Spleen (tissue), 11 donors: Measurements from ENCODE around the gene TRABD2A. TPM values are rescaled to one million over a fixed set of nuclear protein-coding genes. Genes with fewer than 3 reads are reported as not detected.
"Not testable (repeated sequence)": the region's sequence is repeated elsewhere in the genome, so short reads cannot be mapped to it uniquely, and the experiment has no call there.

Experiments
- DNase-seq: peaks from one replicate; pipeline ENCODE4 v3.0.0-alpha.2; 2020
- H3K27ac ChIP-seq, 8 donors: fragments of 200-600 bp; sonication (generic) in 7 of 8; 1 replicate in 4 of 8; 2 replicates in 4 of 8; pipeline versions ENCODE4 v1.5.0 to v1.8.0; 2016 to 2021; ENCODE audit warnings: inconsistent platforms in 4 of 8, mild to moderate bottlenecking in 4 of 8, moderate library complexity in 1 of 8
- H3K27me3 ChIP-seq, 7 donors: fragments of 200-600 bp; sonication (generic) in 6 of 7; replicated peaks in 1 of 7; 1 replicate in 4 of 7; 2 replicates in 3 of 7; pipeline versions ENCODE4 v1.5.0 to v1.8.0; 2016 to 2021; ENCODE audit warnings: inconsistent platforms in 3 of 7, mild to moderate bottlenecking in 1 of 7
- H3K36me3 ChIP-seq, 6 donors: fragments of 200-600 bp; sonication (generic) in 5 of 6; 1 replicate in 4 of 6; 2 replicates in 2 of 6; pipeline versions ENCODE4 v1.5.0 to v1.8.0; 2016 to 2021; ENCODE audit warnings: inconsistent platforms in 2 of 6
- H3K4me1 ChIP-seq, 6 donors: fragments of 200-600 bp; sonication (generic) in 5 of 6; 1 replicate in 3 of 6; 2 replicates in 3 of 6; pipeline versions ENCODE4 v1.5.0 to v1.8.0; 2016 to 2021; ENCODE audit warnings: inconsistent platforms in 3 of 6
- H3K4me3 ChIP-seq, 8 donors: fragments of 200-600 bp; sonication (generic) in 7 of 8; 1 replicate in 4 of 8; 2 replicates in 4 of 8; pipeline versions ENCODE4 v1.5.0 to v1.8.0; 2016 to 2021; ENCODE audit warnings: inconsistent platforms in 4 of 8, mild to moderate bottlenecking in 4 of 8, moderate library complexity in 2 of 8
- H3K9me3 ChIP-seq, 8 donors: fragments of 200-600 bp; sonication (generic) in 7 of 8; 1 replicate in 4 of 8; 2 replicates in 4 of 8; pipeline versions ENCODE4 v1.5.0 to v1.8.0; 2016 to 2021; ENCODE audit warnings: inconsistent platforms in 4 of 8
- POLR2A ChIP-seq, 3 donors: fragments of 450-650 bp; IDR thresholded peaks; one replicate each; pipeline ENCODE4 v1.5.1; 2017; ENCODE audit warnings: antibody characterized with exemption in 3 of 3, mild to moderate bottlenecking in 1 of 3
- POLR2AphosphoS5 ChIP-seq, 3 donors: sonication (generic); formaldehyde crosslinking; IDR thresholded peaks; one replicate each; pipeline ENCODE4 v1.5.1; 2017; ENCODE audit warnings: antibody characterized with exemption in 3 of 3
- WGBS, 5 donors: extraction: QIAGEN DNeasy Blood & Tissue Kit in 3 of 5; methylation state at CpG; one replicate each; pipeline versions ENCODE4 v1.1.5 to v1.1.7; 2013 to 2018; 5-methylcytosine and 5-hydroxymethylcytosine counted together
- intact Hi-C: fragments of 100-400 bp; cut with DNase I; formaldehyde crosslinking; loops from one replicate; pipeline ENCODE4 v1.15.0; 2023; ENCODE audit warnings: low total_unique reads
- polyA plus RNA-seq, 3 donors: library from polyadenylated mRNA; stranded (reverse); fragments of 200-250 nt; gene quantifications; one replicate each; pipeline ENCODE4 v1.2.1, GENCODE V29; 2013
- total RNA-seq, 7 donors: library from RNA; depleted of rRNA in 3 of 7; stranded (reverse); fragments of >200 nt in 3 of 7; fragmentation: NEBNext Ultra II Directional in 4 of 7; extraction: Animal tissue kit (Norgen Biotek cat#: 25700) in 4 of 7; gene quantifications; one replicate each; pipeline versions ENCODE4 v1.1.0 to v1.2.1, GENCODE V29; 2016 to 2021
- TF ChIP-seq, protein P1 (sequence below), 11 experiments: fragments of 200-600 bp in 7 of 11; fragments of 450-650 bp in 4 of 11; sonication (generic) in 4 of 11; IDR thresholded peaks in 8 of 11; conservative IDR thresholded peaks in 3 of 11; 1 replicate in 7 of 11; 2 replicates in 4 of 11; pipeline versions ENCODE4 v1.4.0 to v1.8.0; 2016 to 2021; ENCODE audit warnings: antibody characterized with exemption in 11 of 11, inconsistent platforms in 4 of 11, mild to moderate bottlenecking in 1 of 11
- donor health status: healthy with polysubstance abuse.
- donor health status: DM: no; HTN: no; CAD: no; lungs with moderate emphysema.
- donor health status: DM: no; HTN: no; CAD: no.
- donor health status: Bipolar disorder and iron deficiency.
- donor health status: healthy.
- donor health status: DM: no; HTN: no; CAD: no.
- donor health status: DM: yes; HTN: yes; CAD: no.

Gene TRABD2A
- total and polyA plus RNA-seq, 10 donors, result 4.5 to 12.5 (median 8.3) TPM

DNA sequence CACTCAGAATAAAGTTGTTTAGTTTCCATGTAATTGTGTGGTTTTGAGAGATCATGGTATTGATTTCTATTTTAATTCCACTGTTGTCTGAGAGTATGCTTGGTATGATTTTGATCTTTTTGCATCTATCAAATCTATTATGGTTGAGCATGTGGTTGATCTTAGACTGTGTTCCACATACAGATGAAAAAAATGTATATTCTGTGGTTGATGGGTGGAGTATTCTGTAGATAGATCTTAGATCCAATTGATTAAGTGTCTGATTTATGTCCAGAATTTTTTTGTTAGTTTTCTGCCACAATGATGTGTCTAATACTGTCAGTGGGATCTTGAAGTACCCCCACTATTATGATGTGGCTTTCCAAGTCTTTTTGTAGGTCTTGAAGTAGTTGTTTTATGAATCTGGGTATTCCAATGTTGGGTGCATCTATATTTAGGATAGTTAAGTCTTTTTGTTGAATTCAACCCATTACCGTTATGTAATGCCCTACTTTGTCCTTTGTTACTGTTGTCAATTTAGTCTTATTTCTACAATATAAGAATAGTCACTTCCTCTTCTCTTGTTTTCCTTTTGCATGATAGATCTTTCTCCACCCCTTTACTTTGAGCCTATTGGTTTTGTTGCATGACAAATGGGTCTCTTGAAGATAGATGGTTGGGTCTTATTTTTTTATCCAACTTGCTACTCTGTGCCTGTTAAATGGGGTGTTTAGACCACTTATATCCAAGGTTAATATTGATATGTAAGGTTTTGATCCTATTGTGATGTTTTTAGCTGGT lies 101.8 kb downstream of the TRABD2A start:
- 64 to 85% (median 80%) methylated on average over 1 of the region's 1 CpG for WGBS, 5 donors
- DNase-seq, result no peak
- no peak overlapping the region for H3K4me3 ChIP-seq

DNA sequence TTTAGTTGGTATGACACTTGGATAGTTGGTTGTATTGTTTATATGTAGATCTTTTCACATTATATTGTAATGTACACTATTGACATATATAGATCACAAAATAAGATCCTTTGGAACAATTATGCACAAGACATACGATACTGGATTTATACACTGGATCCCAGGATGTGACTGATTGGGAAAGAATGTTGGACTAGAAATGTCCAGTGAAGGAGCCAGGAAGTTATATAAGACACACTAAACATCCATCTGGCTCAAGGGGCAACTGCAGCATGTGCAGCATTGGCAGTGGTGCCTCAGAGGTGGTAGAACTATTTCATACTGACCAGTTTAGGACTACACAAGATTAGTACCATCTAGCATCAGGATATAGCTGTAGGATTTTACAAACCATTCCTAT lies 104.9 kb downstream of the TRABD2A start:
- H3K9me3 ChIP-seq, result peaks cover 11 to 60% (median 54%) of the 10 kb centered on the region in 8 donors
- no peak overlapping the region for H3K4me3 ChIP-seq
- TF ChIP-seq POLR2AphosphoS5 (IDR thresholded peaks at IDR 0.05), result no peak
- TF ChIP-seq POLR2A (IDR thresholded peaks at IDR 0.05), result no peak
- TF ChIP-seq, protein P1, sequence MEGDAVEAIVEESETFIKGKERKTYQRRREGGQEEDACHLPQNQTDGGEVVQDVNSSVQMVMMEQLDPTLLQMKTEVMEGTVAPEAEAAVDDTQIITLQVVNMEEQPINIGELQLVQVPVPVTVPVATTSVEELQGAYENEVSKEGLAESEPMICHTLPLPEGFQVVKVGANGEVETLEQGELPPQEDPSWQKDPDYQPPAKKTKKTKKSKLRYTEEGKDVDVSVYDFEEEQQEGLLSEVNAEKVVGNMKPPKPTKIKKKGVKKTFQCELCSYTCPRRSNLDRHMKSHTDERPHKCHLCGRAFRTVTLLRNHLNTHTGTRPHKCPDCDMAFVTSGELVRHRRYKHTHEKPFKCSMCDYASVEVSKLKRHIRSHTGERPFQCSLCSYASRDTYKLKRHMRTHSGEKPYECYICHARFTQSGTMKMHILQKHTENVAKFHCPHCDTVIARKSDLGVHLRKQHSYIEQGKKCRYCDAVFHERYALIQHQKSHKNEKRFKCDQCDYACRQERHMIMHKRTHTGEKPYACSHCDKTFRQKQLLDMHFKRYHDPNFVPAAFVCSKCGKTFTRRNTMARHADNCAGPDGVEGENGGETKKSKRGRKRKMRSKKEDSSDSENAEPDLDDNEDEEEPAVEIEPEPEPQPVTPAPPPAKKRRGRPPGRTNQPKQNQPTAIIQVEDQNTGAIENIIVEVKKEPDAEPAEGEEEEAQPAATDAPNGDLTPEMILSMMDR (IDR thresholded peaks at IDR 0.05 in 8 of 11, conservative IDR thresholded peaks at IDR 0.05 in 3 of 11), result no peak
- 89 to 100% (median 95%) methylated on average over 1 of the region's 1 CpG for WGBS, 5 donors
- intact Hi-C loops, result no loop called here
- peaks cover 0 to 11% (median 0%) of the 10 kb centered on the region in 6 donors for H3K4me1 ChIP-seq
- H3K27ac ChIP-seq, result no peak overlapping the region
- no peaks in the 10 kb centered on the region for H3K27me3 ChIP-seq
- DNase-seq, result no peak
- H3K36me3 ChIP-seq, result no peaks in the 10 kb centered on the region

More for the DNA sequence above, 101.8 kb downstream of the TRABD2A start:
- Histone ChIP-seq H3K9me3 (peaks cover 3 to 30% (median 23%) of the 10 kb centered on the region in 8 donors), H3K27ac (no peak overlapping the region), H3K4me1 (peaks cover 5 to 34% (median 12%) of the 10 kb centered on the region in 6 donors), H3K27me3 (no peaks in the 10 kb centered on the region), H3K36me3 (no peaks in the 10 kb centered on the region)
- TF ChIP-seq POLR2A (IDR thresholded peaks at IDR 0.05) (no peak), POLR2AphosphoS5 (IDR thresholded peaks at IDR 0.05) (no peak)
- TF ChIP-seq, protein P1 (IDR thresholded peaks at IDR 0.05 in 8 of 11, conservative IDR thresholded peaks at IDR 0.05 in 3 of 11), result no peak
- intact Hi-C loops, result no loop called here

DNA sequence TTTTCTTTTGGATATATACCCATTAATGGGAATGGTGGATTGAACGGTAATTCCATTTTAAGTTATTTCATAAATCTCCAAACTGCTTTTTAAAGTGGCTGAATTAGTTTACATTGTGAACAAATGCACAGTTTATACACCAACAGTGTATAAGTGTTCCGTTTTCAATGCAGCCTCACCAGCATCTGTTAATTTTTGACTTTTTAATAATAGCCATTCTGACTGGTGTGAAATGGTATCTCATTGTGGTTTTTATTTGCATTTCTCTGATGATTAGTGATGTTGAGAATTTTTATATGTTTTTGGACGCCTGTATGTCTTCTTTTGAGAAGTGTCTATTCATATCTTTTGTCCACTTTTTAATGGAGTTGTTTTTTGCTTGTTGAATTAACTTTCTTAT lies 107.3 kb downstream of the TRABD2A start:
- WGBS, 5 donors, result 45 to 83% (median 79%) methylated on average over 3 of the region's 3 CpGs
- H3K4me3 ChIP-seq, intact Hi-C loops, H3K27ac ChIP-seq, H3K27me3 ChIP-seq, H3K36me3 ChIP-seq, H3K4me1 ChIP-seq, DNase-seq: not testable (repeated sequence)
- H3K9me3 ChIP-seq, result peaks cover 11 to 78% (median 67%) of the 10 kb centered on the region in 8 donors

Other genes with a start within 250 kb of the TRABD2A start
- gene TMSB10, start 24.6 kb upstream of the TRABD2A start, total RNA-seq, result 1,000 to 10,000 TPM; 1,416 to 3,222 (median 1,664) TPM
- 1,000 to 10,000 TPM; 2,869 to 3,827 (median 3,008) TPM for gene TMSB10, start 24.6 kb upstream of the TRABD2A start, polyA plus RNA-seq
- gene KCMF1, start 90.1 kb upstream of the TRABD2A start, total RNA-seq, result 10 to 100 TPM; 34.2 to 68.1 (median 63.3) TPM
- gene KCMF1, start 90.1 kb upstream of the TRABD2A start, polyA plus RNA-seq, result 10 to 100 TPM; 15.9 to 26.4 (median 24.3) TPM